Fibroblast of lung (primary cell): ENCODE results near the gene LMAN2.

ENCODE experiments used
- EZH2 ChIP-seq: IDR thresholded peaks from 2 replicates; pipeline ENCODE4 v1.5.1; 2012; ENCODE audit warnings: low read length, control low read depth, mild to moderate bottlenecking; ENCODE audit errors: missing control alignments
- TF ChIP-seq, protein P1 (sequence below), 2 donors: IDR thresholded peaks in 1 of 2; conservative IDR thresholded peaks in 1 of 2; 1 replicate in 1 of 2; 2 replicates in 1 of 2; pipeline ENCODE4 v1.5.1; 2011 to 2012; ENCODE audit warnings: low read length in 2 of 2, control low read depth in 1 of 2, inconsistent platforms in 1 of 2, low read depth in 1 of 2, mild to moderate bottlenecking in 1 of 2

DNA sequence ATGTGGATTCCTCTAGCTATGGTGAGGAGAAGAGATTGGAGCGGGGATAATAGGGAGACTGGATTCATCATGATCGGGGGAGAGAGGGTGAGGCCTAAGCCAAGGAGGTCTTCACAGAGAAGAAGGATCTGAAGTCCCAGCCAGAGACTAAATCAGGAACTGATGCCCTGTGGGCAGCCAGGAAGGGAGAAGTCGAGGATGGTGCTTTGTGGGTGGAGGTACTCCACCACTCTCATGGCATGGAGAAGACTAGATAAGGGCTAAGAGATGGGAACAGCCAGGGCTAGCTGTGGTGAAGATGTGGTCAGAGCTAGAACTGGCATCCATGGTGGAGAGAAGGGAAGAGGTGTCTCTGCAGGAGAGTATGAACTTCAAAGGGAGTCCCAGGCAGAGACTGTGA, 3.2 kb upstream of the LMAN2 start:
- TF ChIP-seq, protein P1, sequence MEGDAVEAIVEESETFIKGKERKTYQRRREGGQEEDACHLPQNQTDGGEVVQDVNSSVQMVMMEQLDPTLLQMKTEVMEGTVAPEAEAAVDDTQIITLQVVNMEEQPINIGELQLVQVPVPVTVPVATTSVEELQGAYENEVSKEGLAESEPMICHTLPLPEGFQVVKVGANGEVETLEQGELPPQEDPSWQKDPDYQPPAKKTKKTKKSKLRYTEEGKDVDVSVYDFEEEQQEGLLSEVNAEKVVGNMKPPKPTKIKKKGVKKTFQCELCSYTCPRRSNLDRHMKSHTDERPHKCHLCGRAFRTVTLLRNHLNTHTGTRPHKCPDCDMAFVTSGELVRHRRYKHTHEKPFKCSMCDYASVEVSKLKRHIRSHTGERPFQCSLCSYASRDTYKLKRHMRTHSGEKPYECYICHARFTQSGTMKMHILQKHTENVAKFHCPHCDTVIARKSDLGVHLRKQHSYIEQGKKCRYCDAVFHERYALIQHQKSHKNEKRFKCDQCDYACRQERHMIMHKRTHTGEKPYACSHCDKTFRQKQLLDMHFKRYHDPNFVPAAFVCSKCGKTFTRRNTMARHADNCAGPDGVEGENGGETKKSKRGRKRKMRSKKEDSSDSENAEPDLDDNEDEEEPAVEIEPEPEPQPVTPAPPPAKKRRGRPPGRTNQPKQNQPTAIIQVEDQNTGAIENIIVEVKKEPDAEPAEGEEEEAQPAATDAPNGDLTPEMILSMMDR (conservative IDR thresholded peaks at IDR 0.05 in 1 of 2, IDR thresholded peaks at IDR 0.05 in 1 of 2; ENCODE audit: low read depth in 1 of 2, low read length in 2 of 2), result no peak
- no peak for TF ChIP-seq EZH2
